ENCODE measurements around the gene KRTAP10-2. TPM values are rescaled to one million over a fixed set of nuclear protein-coding genes. Genes with fewer than 3 reads are reported as not detected.

The KRTAP10-2 gene
- total RNA-seq, 4 donors from 2014 or later = not detected

DNA sequence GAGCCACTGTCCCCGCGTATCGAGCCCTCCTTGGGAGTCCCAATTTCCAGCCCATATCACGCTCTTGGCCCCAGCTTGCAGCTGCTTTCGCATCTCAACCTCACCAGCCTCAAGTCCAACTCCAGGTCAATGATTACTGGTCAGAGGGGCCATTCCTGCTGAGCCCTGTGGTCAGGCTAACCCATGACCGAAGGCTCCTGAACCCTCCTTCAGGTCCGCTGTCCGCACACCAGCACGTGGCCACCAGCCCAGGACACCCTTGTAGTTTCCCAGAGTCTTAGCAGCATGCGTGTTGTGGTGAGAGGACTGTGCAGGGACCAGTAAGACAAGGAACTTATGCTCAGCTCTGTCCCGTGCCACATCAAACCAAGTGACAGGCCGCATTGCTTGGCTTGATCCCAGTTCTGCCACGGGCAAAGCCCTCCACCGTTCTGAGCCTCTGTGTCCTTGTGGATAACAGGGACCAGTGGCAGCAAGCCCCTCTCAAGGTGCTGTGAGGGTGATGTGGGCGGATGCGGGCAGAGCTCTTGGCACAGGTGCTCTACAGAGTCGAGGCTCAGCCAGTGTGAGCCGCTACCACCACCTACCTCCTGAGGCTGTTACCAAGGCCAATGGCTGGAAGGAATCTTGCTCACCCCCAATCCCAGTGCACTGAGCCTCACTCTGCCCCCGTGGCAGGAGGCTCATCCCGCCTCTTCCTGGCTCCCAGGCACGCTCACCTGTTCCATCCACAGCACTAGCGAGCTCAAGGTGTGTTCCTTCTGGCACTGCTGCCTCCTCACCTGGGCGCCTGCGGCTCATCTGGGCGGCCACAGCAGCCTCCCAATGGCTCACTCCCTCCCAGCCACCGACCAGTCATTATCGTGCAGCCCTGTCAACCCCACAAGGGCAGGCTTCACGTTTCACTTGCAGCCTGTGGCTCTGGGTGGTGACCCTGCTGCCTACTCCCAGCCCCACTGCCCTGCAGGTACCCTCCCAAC, 31.7 kb downstream of the KRTAP10-2 start:
- no peak for DNase-seq
- intact Hi-C loops (cut with DNase I) = no loop called here
- Histone ChIP-seq H3K9me3 (no peaks in the 10 kb centered on the region), H3K36me3 (no peaks in the 10 kb centered on the region), H3K27ac (no peak overlapping the region), H3K4me3 (replicated peaks in 1 of 3) (no peak overlapping the region), H3K27me3 (no peaks in the 10 kb centered on the region), H3K4me1 (no peaks in the 10 kb centered on the region)
- 88 to 94% methylated on average over 23 to 26 of the region's 28 CpGs for WGBS, 2 donors
- TF ChIP-seq POLR2A (IDR thresholded peaks at IDR 0.05) = no peak
- TF ChIP-seq, protein P1, sequence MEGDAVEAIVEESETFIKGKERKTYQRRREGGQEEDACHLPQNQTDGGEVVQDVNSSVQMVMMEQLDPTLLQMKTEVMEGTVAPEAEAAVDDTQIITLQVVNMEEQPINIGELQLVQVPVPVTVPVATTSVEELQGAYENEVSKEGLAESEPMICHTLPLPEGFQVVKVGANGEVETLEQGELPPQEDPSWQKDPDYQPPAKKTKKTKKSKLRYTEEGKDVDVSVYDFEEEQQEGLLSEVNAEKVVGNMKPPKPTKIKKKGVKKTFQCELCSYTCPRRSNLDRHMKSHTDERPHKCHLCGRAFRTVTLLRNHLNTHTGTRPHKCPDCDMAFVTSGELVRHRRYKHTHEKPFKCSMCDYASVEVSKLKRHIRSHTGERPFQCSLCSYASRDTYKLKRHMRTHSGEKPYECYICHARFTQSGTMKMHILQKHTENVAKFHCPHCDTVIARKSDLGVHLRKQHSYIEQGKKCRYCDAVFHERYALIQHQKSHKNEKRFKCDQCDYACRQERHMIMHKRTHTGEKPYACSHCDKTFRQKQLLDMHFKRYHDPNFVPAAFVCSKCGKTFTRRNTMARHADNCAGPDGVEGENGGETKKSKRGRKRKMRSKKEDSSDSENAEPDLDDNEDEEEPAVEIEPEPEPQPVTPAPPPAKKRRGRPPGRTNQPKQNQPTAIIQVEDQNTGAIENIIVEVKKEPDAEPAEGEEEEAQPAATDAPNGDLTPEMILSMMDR (IDR thresholded peaks at IDR 0.05) = no peak

DNA sequence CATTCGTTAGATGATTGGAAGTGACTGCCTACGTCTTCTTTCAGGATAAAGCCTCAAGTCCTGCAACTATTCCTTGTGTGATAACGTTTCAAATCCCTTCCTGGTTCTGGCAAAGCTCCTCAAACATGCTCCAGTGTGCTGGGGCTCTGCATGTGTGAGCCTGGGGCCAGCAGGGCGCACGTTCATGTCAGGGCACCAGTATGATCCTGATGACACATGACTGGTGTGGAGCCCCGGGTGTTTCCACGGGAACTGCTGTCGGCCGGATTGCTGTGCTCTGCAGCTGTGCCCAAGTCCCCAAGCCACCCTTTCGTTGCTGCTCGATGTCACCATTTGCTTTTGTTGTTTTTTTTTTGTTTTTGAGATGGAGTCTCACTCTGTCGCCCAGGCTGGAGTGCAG, 32.6 kb downstream of the KRTAP10-2 start:
- no peak overlapping the region for H3K4me3 ChIP-seq (replicated peaks in 1 of 3)
- no peaks in the 10 kb centered on the region for H3K36me3 ChIP-seq
- H3K27me3 ChIP-seq = no peaks in the 10 kb centered on the region
- 82 to 85% methylated on average over 12 of the region's 12 CpGs for WGBS, 2 donors
- H3K4me1 ChIP-seq = no peaks in the 10 kb centered on the region
- intact Hi-C loops (cut with DNase I) = no loop called here
- no peak overlapping the region for H3K27ac ChIP-seq
- H3K9me3 ChIP-seq = no peaks in the 10 kb centered on the region
- no peak for TF ChIP-seq POLR2A (IDR thresholded peaks at IDR 0.05)
- TF ChIP-seq, protein P1 (IDR thresholded peaks at IDR 0.05) = no peak
- no peak for DNase-seq

DNA sequence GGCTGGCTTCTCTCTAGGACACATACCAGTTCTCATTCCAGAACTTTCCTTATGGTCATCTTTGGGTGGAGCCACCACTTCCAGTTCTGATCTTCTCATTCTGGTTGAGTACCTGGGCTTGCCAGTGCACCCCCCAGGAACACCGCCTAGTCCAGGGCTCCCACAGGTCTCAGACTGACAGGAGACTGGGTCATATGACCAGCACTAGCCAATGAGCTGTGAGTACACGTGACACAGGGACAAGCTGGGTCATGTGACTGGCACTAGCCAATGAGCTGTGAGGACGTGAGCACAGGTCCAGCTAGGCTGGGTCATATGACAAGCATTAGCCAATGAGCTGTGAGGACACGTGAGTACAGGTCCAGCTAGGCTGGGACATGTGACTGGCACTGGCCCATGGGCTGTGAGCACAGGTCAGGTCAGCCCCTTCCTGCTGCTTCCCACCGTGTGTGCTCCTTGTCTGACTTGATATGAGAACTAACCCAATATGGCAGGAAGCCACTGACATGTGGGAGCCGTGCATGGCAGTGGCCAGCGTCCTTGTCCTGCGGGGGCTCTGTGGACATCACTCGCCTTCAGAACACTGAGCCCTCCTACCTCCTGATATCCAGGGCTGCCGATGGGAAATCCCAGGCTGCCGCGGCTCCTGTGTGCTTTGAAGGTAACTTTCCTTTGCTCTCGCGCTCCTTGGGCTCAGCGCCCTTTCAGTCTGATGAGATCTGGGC, 34.0 kb downstream of the KRTAP10-2 start:
- DNase-seq = no peak
- Histone ChIP-seq H3K4me1 (no peaks in the 10 kb centered on the region), H3K27ac (no peak overlapping the region), H3K36me3 (no peaks in the 10 kb centered on the region), H3K4me3 (replicated peaks in 1 of 3) (no peak overlapping the region), H3K27me3 (no peaks in the 10 kb centered on the region), H3K9me3 (no peaks in the 10 kb centered on the region)
- intact Hi-C loops (cut with DNase I) = no loop called here
- TF ChIP-seq, protein P1 (IDR thresholded peaks at IDR 0.05) = no peak
- no peak for TF ChIP-seq POLR2A (IDR thresholded peaks at IDR 0.05)
- 85 to 92% methylated on average over 13 to 15 of the region's 15 CpGs for WGBS, 2 donors

DNA sequence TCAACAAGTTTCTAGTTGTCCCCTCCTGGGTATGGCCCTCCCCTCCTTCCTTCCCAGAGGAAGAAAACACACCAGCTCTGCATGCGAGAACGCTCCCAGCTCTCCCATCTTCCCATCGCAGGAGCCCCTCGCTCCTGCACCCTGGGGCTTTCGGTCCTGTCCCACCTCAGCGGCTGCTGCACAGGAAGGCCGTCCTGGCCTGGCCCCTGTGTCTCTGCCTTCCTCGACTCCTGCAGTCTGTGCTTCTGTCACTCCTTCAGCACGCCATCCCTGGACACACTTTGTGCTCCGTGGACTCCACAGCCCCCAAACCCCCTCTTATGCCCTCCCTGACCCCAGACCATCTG, 34.5 kb downstream of the KRTAP10-2 start:
- H3K4me1 ChIP-seq = no peaks in the 10 kb centered on the region
- intact Hi-C loops (cut with DNase I) = no loop called here
- H3K36me3 ChIP-seq = no peaks in the 10 kb centered on the region
- TF ChIP-seq, protein P1 (IDR thresholded peaks at IDR 0.05) = no peak
- no peak for TF ChIP-seq POLR2A (IDR thresholded peaks at IDR 0.05)
- 89 to 92% methylated on average over 10 of the region's 10 CpGs for WGBS, 2 donors
- no peak for DNase-seq
- no peak overlapping the region for H3K27ac ChIP-seq
- no peaks in the 10 kb centered on the region for H3K27me3 ChIP-seq
- no peak overlapping the region for H3K4me3 ChIP-seq (replicated peaks in 1 of 3)
- H3K9me3 ChIP-seq = no peaks in the 10 kb centered on the region

DNA sequence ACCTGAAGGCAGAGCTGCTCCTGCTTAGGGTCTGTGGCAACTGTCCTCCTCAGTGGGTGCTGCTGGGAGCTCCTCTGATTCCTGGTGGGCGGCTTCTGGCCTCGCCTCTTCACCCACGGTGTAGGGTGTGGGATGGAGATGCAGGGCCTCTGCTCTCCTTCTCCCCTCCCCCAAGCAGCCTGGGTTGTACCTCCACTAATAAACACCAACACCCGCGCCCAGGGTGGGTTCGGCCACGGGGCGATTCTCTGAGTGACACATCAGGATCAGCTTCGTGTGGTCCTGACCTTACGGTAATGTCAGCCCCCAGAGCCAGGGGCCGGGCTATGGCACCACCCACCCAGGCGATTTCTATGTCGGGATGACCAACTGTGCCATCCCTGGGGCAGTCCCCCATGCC, 35.0 kb downstream of the KRTAP10-2 start:
- WGBS, 2 donors = 91 to 97% methylated on average over 5 to 12 of the region's 13 CpGs
- H3K36me3 ChIP-seq = no peaks in the 10 kb centered on the region
- no peak for DNase-seq
- TF ChIP-seq, protein P1 (IDR thresholded peaks at IDR 0.05) = no peak
- no peak for TF ChIP-seq POLR2A (IDR thresholded peaks at IDR 0.05)
- intact Hi-C loops (cut with DNase I) = no loop called here
- H3K4me3 ChIP-seq (replicated peaks in 1 of 3) = no peak overlapping the region
- no peaks in the 10 kb centered on the region for H3K9me3 ChIP-seq
- H3K27me3 ChIP-seq = no peaks in the 10 kb centered on the region
- H3K4me1 ChIP-seq = no peaks in the 10 kb centered on the region
- no peak overlapping the region for H3K27ac ChIP-seq
